ENCODE data around the gene DIPK1A.

The DIPK1A gene

DNA sequence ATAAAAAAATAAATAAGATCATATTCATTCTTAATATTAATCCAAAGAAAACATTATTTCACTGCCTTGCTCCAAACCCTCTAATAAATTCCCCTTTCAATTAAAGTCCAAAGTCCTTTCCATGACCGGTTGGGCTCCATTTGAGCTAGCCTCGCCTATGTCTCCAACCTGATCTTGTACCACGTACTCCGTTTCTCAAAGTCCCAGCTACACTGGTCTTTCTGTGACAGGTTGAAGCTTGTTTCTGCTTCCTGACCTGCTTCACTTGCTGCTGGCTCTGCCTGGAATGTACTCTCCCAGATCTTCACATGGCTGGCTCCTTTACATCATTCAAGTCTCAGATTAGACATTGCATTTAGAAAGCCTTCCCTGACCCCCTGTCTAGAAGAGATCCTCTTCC is 113.1 kb downstream of the DIPK1A start:
- DNase-seq (ENCODE audit: low read depth), result no peak
- Histone ChIP-seq H3K4me1 (ENCODE audit: control insufficient read depth, insufficient read depth, low read length) (no peaks in the 10 kb centered on the region), H3K9me3 (ENCODE audit: control insufficient read depth, low read length) (no peaks in the 10 kb centered on the region), H3K9ac (ENCODE audit: low read length) (no peak overlapping the region), H3K4me3 (ENCODE audit: low read length) (no peak overlapping the region), H3K27me3 (replicated peaks; ENCODE audit: control insufficient read depth, insufficient read depth, low read length) (no peaks in the 10 kb centered on the region), H3K36me3 (ENCODE audit: control insufficient read depth, insufficient read depth, low read length, severe bottlenecking) (peaks cover 12% of the 10 kb centered on the region)

DNA sequence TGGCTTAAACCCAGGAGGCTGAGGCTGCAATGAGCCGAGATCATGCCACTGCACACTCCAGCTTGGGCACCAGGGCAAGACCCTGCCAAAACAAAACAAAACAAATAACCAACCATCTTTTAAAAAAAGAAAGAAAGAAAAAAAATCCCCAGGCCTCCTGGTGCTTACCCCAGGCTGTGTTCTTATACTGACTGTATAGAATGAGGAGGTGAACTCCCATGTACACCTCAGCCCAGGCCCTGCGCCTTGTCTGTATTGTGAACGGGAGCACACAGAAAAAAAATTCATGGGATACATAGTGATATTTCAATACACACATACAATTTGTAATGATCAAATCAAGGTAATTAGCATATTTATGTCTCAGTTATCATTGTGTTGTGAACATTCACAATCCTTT is 115.4 kb downstream of the DIPK1A start:
- H3K4me1 ChIP-seq (ENCODE audit: control insufficient read depth, insufficient read depth, low read length), result peaks cover 3% of the 10 kb centered on the region
- no peak for DNase-seq (ENCODE audit: low read depth)
- H3K27me3 ChIP-seq (replicated peaks; ENCODE audit: control insufficient read depth, insufficient read depth, low read length), result no peaks in the 10 kb centered on the region
- no peaks in the 10 kb centered on the region for H3K9me3 ChIP-seq (ENCODE audit: control insufficient read depth, low read length)
- H3K4me3 ChIP-seq (ENCODE audit: low read length), result no peak overlapping the region
- H3K9ac ChIP-seq (ENCODE audit: low read length), result no peak overlapping the region
- H3K36me3 ChIP-seq (ENCODE audit: control insufficient read depth, insufficient read depth, low read length, severe bottlenecking), result peaks cover 35% of the 10 kb centered on the region

GRCh38 chr1:92844439-92844838 is 116.8 kb downstream of the DIPK1A start:
- DNase-seq (ENCODE audit: low read depth), result no peak
- Histone ChIP-seq H3K4me3 (ENCODE audit: low read length) (no peak overlapping the region), H3K27me3 (replicated peaks; ENCODE audit: control insufficient read depth, insufficient read depth, low read length) (no peaks in the 10 kb centered on the region), H3K9me3 (ENCODE audit: control insufficient read depth, low read length) (no peaks in the 10 kb centered on the region), H3K9ac (ENCODE audit: low read length) (no peak overlapping the region), H3K36me3 (ENCODE audit: control insufficient read depth, insufficient read depth, low read length, severe bottlenecking) (peaks cover 50% of the 10 kb centered on the region), H3K4me1 (ENCODE audit: control insufficient read depth, insufficient read depth, low read length) (peaks cover 10% of the 10 kb centered on the region)

GRCh38 chr1:92843429-92844352 is 117.6 kb downstream of the DIPK1A start:
- peaks cover 15% of the 10 kb centered on the region for H3K4me1 ChIP-seq (ENCODE audit: control insufficient read depth, insufficient read depth, low read length)
- no peaks in the 10 kb centered on the region for H3K27me3 ChIP-seq (replicated peaks; ENCODE audit: control insufficient read depth, insufficient read depth, low read length)
- H3K9me3 ChIP-seq (ENCODE audit: control insufficient read depth, low read length), result no peaks in the 10 kb centered on the region
- H3K9ac ChIP-seq (ENCODE audit: low read length), result no peak overlapping the region
- no peak for DNase-seq (ENCODE audit: low read depth)
- H3K36me3 ChIP-seq (ENCODE audit: control insufficient read depth, insufficient read depth, low read length, severe bottlenecking), result peaks cover 57% of the 10 kb centered on the region
- H3K4me3 ChIP-seq (ENCODE audit: low read length), result no peak overlapping the region

GRCh38 chr1:92843046-92843423 is 118.2 kb downstream of the DIPK1A start:
- Histone ChIP-seq H3K4me1 (ENCODE audit: control insufficient read depth, insufficient read depth, low read length) (peaks cover 22% of the 10 kb centered on the region), H3K4me3 (ENCODE audit: low read length) (no peak overlapping the region), H3K9ac (ENCODE audit: low read length) (no peak overlapping the region), H3K27me3 (replicated peaks; ENCODE audit: control insufficient read depth, insufficient read depth, low read length) (no peaks in the 10 kb centered on the region), H3K9me3 (ENCODE audit: control insufficient read depth, low read length) (no peaks in the 10 kb centered on the region), H3K36me3 (ENCODE audit: control insufficient read depth, insufficient read depth, low read length, severe bottlenecking) (peaks cover 64% of the 10 kb centered on the region)
- no peak for DNase-seq (ENCODE audit: low read depth)

DNA sequence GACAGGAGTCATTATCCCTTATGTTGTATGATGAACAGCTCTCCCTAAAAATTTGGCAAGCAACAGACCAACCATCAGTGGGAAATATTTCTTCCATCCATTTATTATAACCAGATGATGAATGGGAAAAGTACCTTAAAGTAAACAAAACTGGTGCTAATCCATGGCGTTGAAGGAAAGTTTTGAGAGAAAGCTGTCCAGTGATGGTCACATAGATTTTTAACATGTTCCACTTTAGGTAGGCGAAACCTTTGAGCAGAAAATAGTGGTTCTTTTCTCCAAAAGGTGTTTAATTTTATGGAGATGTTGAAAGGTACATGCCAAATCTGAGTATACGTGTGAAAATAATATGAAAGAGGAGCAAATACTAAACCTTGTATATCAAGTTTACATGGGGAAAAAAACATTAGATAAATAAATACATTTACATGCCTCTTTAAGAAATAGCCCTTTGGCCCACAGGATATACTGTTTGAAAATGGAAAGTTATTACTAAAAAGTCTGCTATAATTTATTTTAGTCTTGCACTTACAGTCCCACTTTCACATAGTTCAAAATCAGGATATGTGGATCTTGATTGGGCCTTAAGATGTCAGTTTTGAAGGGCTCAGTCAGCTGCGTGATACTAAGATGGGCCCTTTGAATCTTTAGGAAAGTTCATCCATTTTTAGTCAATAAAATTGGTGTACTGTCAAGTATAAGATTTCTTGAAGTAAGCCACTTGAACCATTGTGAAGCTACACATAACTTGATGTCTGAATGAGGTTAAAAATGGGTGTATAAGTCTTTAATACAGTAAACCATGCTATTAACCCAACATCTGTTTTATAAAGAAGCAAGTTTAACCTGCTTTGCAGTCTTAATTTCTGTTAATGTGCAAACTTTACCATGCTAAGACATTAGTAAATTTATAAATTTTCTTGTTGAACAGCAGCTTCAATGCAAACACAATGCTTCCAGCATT is 118.9 kb downstream of the DIPK1A start:
- Histone ChIP-seq H3K36me3 (ENCODE audit: control insufficient read depth, insufficient read depth, low read length, severe bottlenecking) (peaks cover 70% of the 10 kb centered on the region), H3K9ac (ENCODE audit: low read length) (no peak overlapping the region), H3K4me1 (ENCODE audit: control insufficient read depth, insufficient read depth, low read length) (peaks cover 29% of the 10 kb centered on the region), H3K27me3 (replicated peaks; ENCODE audit: control insufficient read depth, insufficient read depth, low read length) (no peaks in the 10 kb centered on the region), H3K4me3 (ENCODE audit: low read length) (no peak overlapping the region), H3K9me3 (ENCODE audit: control insufficient read depth, low read length) (no peaks in the 10 kb centered on the region)
- DNase-seq (ENCODE audit: low read depth), result no peak

GRCh38 chr1:92840600-92840999 is 120.7 kb downstream of the DIPK1A start:
- H3K27me3 ChIP-seq (replicated peaks; ENCODE audit: control insufficient read depth, insufficient read depth, low read length), result no peaks in the 10 kb centered on the region
- no peak for DNase-seq (ENCODE audit: low read depth)
- H3K4me1 ChIP-seq (ENCODE audit: control insufficient read depth, insufficient read depth, low read length), result peaks cover 41% of the 10 kb centered on the region
- no peak overlapping the region for H3K9ac ChIP-seq (ENCODE audit: low read length)
- H3K36me3 ChIP-seq (ENCODE audit: control insufficient read depth, insufficient read depth, low read length, severe bottlenecking), result peaks cover 88% of the 10 kb centered on the region
- H3K9me3 ChIP-seq (ENCODE audit: control insufficient read depth, low read length), result no peaks in the 10 kb centered on the region
- no peak overlapping the region for H3K4me3 ChIP-seq (ENCODE audit: low read length)

GRCh38 chr1:92839442-92839841 is 121.8 kb downstream of the DIPK1A start:
- Histone ChIP-seq H3K9ac (ENCODE audit: low read length) (no peak overlapping the region), H3K4me3 (ENCODE audit: low read length) (no peak overlapping the region), H3K4me1 (ENCODE audit: control insufficient read depth, insufficient read depth, low read length) (peaks cover 51% of the 10 kb centered on the region), H3K9me3 (ENCODE audit: control insufficient read depth, low read length) (no peaks in the 10 kb centered on the region), H3K27me3 (replicated peaks; ENCODE audit: control insufficient read depth, insufficient read depth, low read length) (no peaks in the 10 kb centered on the region), H3K36me3 (ENCODE audit: control insufficient read depth, insufficient read depth, low read length, severe bottlenecking) (peaks cover 100% of the 10 kb centered on the region)
- no peak for DNase-seq (ENCODE audit: low read depth)

DNA sequence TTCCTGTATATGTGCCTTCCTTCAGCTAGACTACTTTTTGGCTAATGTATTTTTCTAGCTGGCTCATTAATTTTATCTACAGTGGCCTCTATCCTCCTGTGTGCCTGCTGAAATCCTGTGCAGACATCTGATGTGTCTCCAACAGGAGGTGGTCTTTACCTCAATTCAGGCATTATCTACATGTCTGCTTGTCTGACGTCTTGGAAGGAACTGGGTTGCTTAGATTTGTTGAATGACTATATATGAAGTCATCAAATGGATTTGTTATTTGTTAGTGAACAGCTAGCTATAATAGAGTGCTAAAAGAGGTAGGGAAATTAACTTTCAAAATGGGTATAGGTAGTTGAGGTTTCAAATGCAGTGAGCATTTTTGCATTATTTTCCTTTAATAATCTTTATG is 122.7 kb downstream of the DIPK1A start:
- Histone ChIP-seq H3K36me3 (ENCODE audit: control insufficient read depth, insufficient read depth, low read length, severe bottlenecking) (peaks cover 100% of the 10 kb centered on the region), H3K27me3 (replicated peaks; ENCODE audit: control insufficient read depth, insufficient read depth, low read length) (no peaks in the 10 kb centered on the region), H3K4me1 (ENCODE audit: control insufficient read depth, insufficient read depth, low read length) (peaks cover 61% of the 10 kb centered on the region), H3K9me3 (ENCODE audit: control insufficient read depth, low read length) (no peaks in the 10 kb centered on the region), H3K9ac (ENCODE audit: low read length) (peak overlapping the region; percentile 9), H3K4me3 (ENCODE audit: low read length) (no peak overlapping the region)
- DNase-seq (ENCODE audit: low read depth), result no peak

GRCh38 chr1:92837062-92837461 is 124.2 kb downstream of the DIPK1A start:
- peaks cover 90% of the 10 kb centered on the region for H3K36me3 ChIP-seq (ENCODE audit: control insufficient read depth, insufficient read depth, low read length, severe bottlenecking)
- peaks cover 65% of the 10 kb centered on the region for H3K4me1 ChIP-seq (ENCODE audit: control insufficient read depth, insufficient read depth, low read length)
- no peak overlapping the region for H3K9ac ChIP-seq (ENCODE audit: low read length)

GRCh38 chr1:92834617-92835016 is 126.6 kb downstream of the DIPK1A start:
- peak overlapping the region; percentile 94 for H3K4me3 ChIP-seq (ENCODE audit: low read length)
- peaks cover 65% of the 10 kb centered on the region for H3K36me3 ChIP-seq (ENCODE audit: control insufficient read depth, insufficient read depth, low read length, severe bottlenecking)
- DNase-seq (ENCODE audit: low read depth), result no peak
- H3K9me3 ChIP-seq (ENCODE audit: control insufficient read depth, low read length), result no peaks in the 10 kb centered on the region
- no peaks in the 10 kb centered on the region for H3K27me3 ChIP-seq (replicated peaks; ENCODE audit: control insufficient read depth, insufficient read depth, low read length)
- peaks cover 57% of the 10 kb centered on the region for H3K4me1 ChIP-seq (ENCODE audit: control insufficient read depth, insufficient read depth, low read length)
- H3K9ac ChIP-seq (ENCODE audit: low read length), result peak overlapping the region; percentile 99

More at GRCh38 chr1:92837062-92837461, 124.2 kb downstream of the DIPK1A start:
- Histone ChIP-seq H3K4me3 (ENCODE audit: low read length) (no peak overlapping the region), H3K9me3 (ENCODE audit: control insufficient read depth, low read length) (no peaks in the 10 kb centered on the region), H3K27me3 (replicated peaks; ENCODE audit: control insufficient read depth, insufficient read depth, low read length) (no peaks in the 10 kb centered on the region)
- DNase-seq (ENCODE audit: low read depth), result no peak
